Adrenal gland (tissue), 12 donors: Measurements from ENCODE around the gene GNPDA2. TPM values are rescaled to one million over a fixed set of nuclear protein-coding genes. Genes with fewer than 3 reads are reported as not detected.

Experiments
- DNase-seq, 7 donors: peaks; one replicate each; pipeline ENCODE4 v3.0.0-alpha.2; 2019 to 2020
- H3K27ac ChIP-seq, 5 donors: fragments of 200-600 bp; sonication (generic) in 4 of 5; 1 replicate in 3 of 5; 2 replicates in 2 of 5; pipeline versions ENCODE4 v1.5.1 to v1.8.0; 2016 to 2020; ENCODE audit warnings: mild to moderate bottlenecking in 1 of 5
- H3K27me3 ChIP-seq: fragments of 200-600 bp; 2 replicates; pipeline ENCODE4 v1.8.0; 2021
- H3K36me3 ChIP-seq, 2 donors: fragments of 200-600 bp; replicated peaks in 1 of 2; 1 replicate in 1 of 2; 2 replicates in 1 of 2; pipeline versions ENCODE4 v1.5.1 to v1.8.0; 2018 to 2022
- H3K4me1 ChIP-seq, 2 donors: fragments of 200-600 bp; replicated peaks in 1 of 2; 1 replicate in 1 of 2; 2 replicates in 1 of 2; pipeline versions ENCODE4 v1.5.1 to v1.8.0; 2018 to 2021
- H3K4me3 ChIP-seq, 4 donors: fragments of 200-600 bp; sonication (generic) in 3 of 4; one replicate each; pipeline ENCODE4 v1.5.1; 2016 to 2018
- H3K9me3 ChIP-seq, 3 donors: fragments of 200-600 bp; sonication (generic) in 1 of 3; replicated peaks in 1 of 3; 1 replicate in 2 of 3; 2 replicates in 1 of 3; pipeline versions ENCODE4 v1.5.1 to v1.8.0; 2016 to 2021
- CTCF ChIP-seq, 6 experiments: fragments of 450-650 bp in 4 of 6; fragments of 200-600 bp in 2 of 6; sonication (generic) in 1 of 6; IDR thresholded peaks; 1 replicate in 5 of 6; 2 replicates in 1 of 6; pipeline versions ENCODE4 v1.5.1 to v1.8.0; 2016 to 2021; ENCODE audit warnings: antibody characterized with exemption in 6 of 6, mild to moderate bottlenecking in 2 of 6, moderate library complexity in 1 of 6
- POLR2A ChIP-seq, 2 donors: fragments of 450-650 bp; IDR thresholded peaks; one replicate each; pipeline ENCODE4 v1.6.1; 2017; ENCODE audit warnings: antibody characterized with exemption in 2 of 2, mild to moderate bottlenecking in 2 of 2, moderate library complexity in 1 of 2
- WGBS, 4 donors: extraction: QIAGEN DNeasy Blood & Tissue Kit in 2 of 4; methylation state at CpG; one replicate each; pipeline versions ENCODE4 v1.1.5 to v1.1.7; 2013 to 2017; 5-methylcytosine and 5-hydroxymethylcytosine counted together
- intact Hi-C, 2 donors: fragments of 100-400 bp; cut with DNase I; formaldehyde crosslinking; loops; one replicate each; pipeline versions ENCODE4 v1.14.1 to v1.15.0; 2022 to 2023
- polyA plus RNA-seq, 3 donors: library from polyadenylated mRNA; stranded (reverse); fragments of 200-250 nt in 2 of 3; fragments of 350-450 nt in 1 of 3; fragmentation: Illumina TruSeq in 1 of 3; extraction: RNeasy Lipid Tissue Mini Kit (QIAGEN cat#74804) in 1 of 3; gene quantifications; one replicate each; pipeline ENCODE4 v1.2.3, GENCODE V29; 2013 to 2014
- total RNA-seq, 9 donors: library from RNA; depleted of rRNA in 4 of 9; stranded (reverse); fragments of >200 nt in 4 of 9; fragments of 120-200 nt in 1 of 9; fragmentation: NEBNext Ultra II Directional in 1 of 9; extraction: Animal tissue kit (Norgen Biotek cat#: 25700) in 1 of 9; gene quantifications; one replicate each; pipeline versions ENCODE4 v1.1.0 to v1.2.4, GENCODE V29; 2013 to 2023
- donor health status: healthy with polysubstance abuse.
- donor health status: Bipolar disorder and iron deficiency.
- donor health status: DM: yes; HTN: yes; CAD: no.
- donor health status: DM: no; HTN: no; CAD: no.
- donor health status: DM: no; HTN: no; CAD: no.
- donor health status: DM: yes; HTN: yes; CAD: no.

The GNPDA2 gene
- total and polyA plus RNA-seq, 12 donors: 9.3 to 31.1 (median 14.0) TPM

GRCh38 chr4:44661940-44662622 lies 64.3 kb downstream of the GNPDA2 start:
- Histone ChIP-seq H3K36me3 (no peaks in the 10 kb centered on the region), H3K27ac (no peak overlapping the region), H3K27me3 (no peaks in the 10 kb centered on the region), H3K4me1 (no peaks in the 10 kb centered on the region), H3K4me3 (no peak overlapping the region), H3K9me3 (no peaks in the 10 kb centered on the region)
- TF ChIP-seq CTCF (IDR thresholded peaks at IDR 0.05) (no peak), POLR2A (IDR thresholded peaks at IDR 0.05) (no peak)
- intact Hi-C loops: no loop called here
- 78 to 90% (median 83%) methylated on average over 1 of the region's 1 CpG for WGBS, 4 donors
- no peak for DNase-seq

GRCh38 chr4:44660396-44660795 lies 66.0 kb downstream of the GNPDA2 start:
- WGBS, 4 donors: 33 to 72% (median 43%) methylated on average over 3 of the region's 3 CpGs
- no peak for DNase-seq
- intact Hi-C loops: no loop called here
- TF ChIP-seq CTCF (IDR thresholded peaks at IDR 0.05) (no peak), POLR2A (IDR thresholded peaks at IDR 0.05) (no peak)
- Histone ChIP-seq H3K4me1 (no peaks in the 10 kb centered on the region), H3K36me3 (no peaks in the 10 kb centered on the region), H3K27me3 (no peaks in the 10 kb centered on the region), H3K27ac (no peak overlapping the region), H3K9me3 (no peaks in the 10 kb centered on the region), H3K4me3 (no peak overlapping the region)

DNA sequence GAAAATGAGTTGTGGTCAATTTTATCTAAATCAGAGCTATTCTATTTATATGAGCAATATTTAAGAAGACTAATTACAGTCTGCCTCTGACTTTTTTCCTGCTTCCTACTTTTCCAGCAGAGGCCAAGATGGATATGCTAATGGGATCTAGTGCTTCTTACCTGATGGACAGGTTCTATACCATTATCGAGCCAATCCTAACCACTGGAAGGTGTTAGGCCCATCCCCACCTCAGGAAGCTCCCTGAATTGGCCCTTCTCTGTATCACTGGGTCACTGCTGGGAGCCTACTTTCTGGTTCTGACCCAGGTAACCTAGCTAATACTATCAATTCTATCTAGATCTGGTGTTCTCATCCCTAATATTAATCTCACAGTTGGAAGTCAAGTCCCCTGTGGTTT lies 74.4 kb downstream of the GNPDA2 start:
- Histone ChIP-seq H3K27ac (no peak overlapping the region), H3K27me3 (no peaks in the 10 kb centered on the region), H3K36me3 (no peaks in the 10 kb centered on the region), H3K4me3 (no peak overlapping the region), H3K4me1 (no peaks in the 10 kb centered on the region), H3K9me3 (no peaks in the 10 kb centered on the region)
- no peak for DNase-seq
- intact Hi-C loops: no loop called here
- 76 to 89% (median 86%) methylated on average over 1 of the region's 1 CpG for WGBS, 4 donors
- TF ChIP-seq CTCF (IDR thresholded peaks at IDR 0.05): no peak
- no peak for TF ChIP-seq POLR2A (IDR thresholded peaks at IDR 0.05)

Other genes starting within 250 kb of the GNPDA2 start
- gene YIPF7, start 74.9 kb downstream of the GNPDA2 start, total RNA-seq: under 1 TPM in 1 of 9 donors, not detected in 8; 0.72 TPM
- gene YIPF7, start 74.9 kb downstream of the GNPDA2 start, polyA plus RNA-seq: under 1 TPM in 1 of 3 donors, not detected in 2; 0.07 TPM
- gene GUF1, start 48.1 kb downstream of the GNPDA2 start, total RNA-seq: 10 to 100 TPM; 12.9 to 25.5 (median 21.0) TPM
- gene GUF1, start 48.1 kb downstream of the GNPDA2 start, polyA plus RNA-seq: 10 to 100 TPM; 11.6 to 35.5 (median 12.3) TPM